GM18505 (cell line): Measurements from ENCODE around the gene MOB1A.
"Not testable (repeated sequence)": the region's sequence is repeated elsewhere in the genome, so short reads cannot be mapped to it uniquely, and the experiment has no call there.

Experiments used
- ATAC-seq: cut with Tn5 transposase; IDR thresholded peaks from one replicate; pipeline ENCODE4 v1.9.1; 2021; ENCODE audit not compliant: unreplicated experiment
- POLR2A ChIP-seq: IDR thresholded peaks from 4 replicates; pipeline ENCODE4 v1.6.1; 2011; ENCODE audit warnings: borderline replicate concordance; ENCODE audit not compliant: insufficient read depth, insufficient read length; ENCODE audit errors: extremely low read depth

MOB1A gene

DNA sequence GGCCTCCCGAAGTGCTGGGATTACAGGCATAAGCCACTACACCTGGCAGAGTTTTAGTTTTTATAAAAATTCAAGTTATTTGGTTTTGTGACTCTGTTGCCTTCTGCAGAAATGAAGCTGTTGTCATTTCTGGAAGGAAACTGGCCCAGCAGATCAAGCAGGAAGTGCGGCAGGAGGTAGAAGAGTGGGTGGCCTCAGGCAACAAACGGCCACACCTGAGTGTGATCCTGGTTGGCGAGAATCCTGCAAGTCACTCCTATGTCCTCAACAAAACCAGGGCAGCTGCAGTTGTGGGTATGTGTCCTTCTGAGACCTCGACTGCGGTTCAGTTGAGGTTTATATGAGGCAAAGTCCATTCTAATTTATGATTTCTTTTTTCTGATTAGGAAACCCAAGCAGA lies 26.9 kb upstream of the MOB1A start:
- TF ChIP-seq POLR2A = no peak
- ATAC-seq = no peak

- TF ChIP-seq POLR2A = no peak
- no peak for ATAC-seq
Measured at GRCh38 chr2:74205113-74205512, 26.4 kb upstream of the MOB1A start.

- no peak for TF ChIP-seq POLR2A
Measured at GRCh38 chr2:74204436-74204835, 25.8 kb upstream of the MOB1A start.

GRCh38 chr2:74201596-74201995 lies 22.9 kb upstream of the MOB1A start:
- ATAC-seq = no peak
- TF ChIP-seq POLR2A = no peak

More at GRCh38 chr2:74204436-74204835, 25.8 kb upstream of the MOB1A start:
- no peak for ATAC-seq

- ATAC-seq = no peak
Measured at GRCh38 chr2:74201196-74201595, 22.5 kb upstream of the MOB1A start.

DNA sequence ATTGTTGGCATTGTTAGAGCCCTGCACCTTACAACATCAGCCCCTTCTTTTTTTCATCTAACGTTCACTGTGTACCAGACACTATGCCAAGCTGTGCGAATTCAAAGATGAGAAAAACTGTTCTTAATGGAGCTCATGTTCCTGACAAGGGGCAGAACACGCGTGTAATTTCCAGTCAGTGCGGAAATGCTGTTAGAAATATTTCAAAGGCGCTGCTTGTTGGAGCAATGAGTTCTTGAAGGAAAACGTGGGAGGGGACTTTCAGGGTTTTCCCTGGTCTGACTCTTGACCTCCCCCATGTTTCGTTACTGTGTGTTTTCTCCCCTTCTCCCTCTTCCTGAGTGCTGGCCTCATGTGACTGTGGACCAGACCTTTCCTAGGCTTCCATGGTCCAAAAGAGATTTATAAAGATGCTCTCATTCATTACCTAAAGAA lies 21.2 kb upstream of the MOB1A start:
- TF ChIP-seq POLR2A = peak; percentile 52
- ATAC-seq = no peak

More at GRCh38 chr2:74201196-74201595, 22.5 kb upstream of the MOB1A start:
- no peak for TF ChIP-seq POLR2A

DNA sequence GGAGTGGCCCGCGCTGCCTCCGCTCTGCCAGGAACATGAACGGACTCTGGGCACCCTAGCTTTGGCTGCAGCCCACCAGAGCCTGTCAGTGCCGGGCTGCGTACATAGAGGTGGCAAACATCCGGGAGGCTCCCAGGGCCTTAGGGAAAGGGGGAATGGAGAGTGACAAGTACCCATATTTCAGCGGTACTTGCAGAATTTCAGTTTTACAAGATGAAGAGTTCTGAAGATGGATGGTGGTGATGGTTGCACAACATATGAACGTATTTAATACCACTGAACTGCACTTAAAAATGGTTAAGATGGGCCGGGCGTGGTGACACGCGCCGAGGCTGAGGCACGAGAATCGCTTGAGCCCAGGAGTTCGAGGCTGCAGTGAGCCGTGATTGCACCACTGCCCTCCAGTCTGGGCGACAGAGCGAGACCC lies 20.6 kb upstream of the MOB1A start:
- no peak for ATAC-seq
- TF ChIP-seq POLR2A = no peak

DNA sequence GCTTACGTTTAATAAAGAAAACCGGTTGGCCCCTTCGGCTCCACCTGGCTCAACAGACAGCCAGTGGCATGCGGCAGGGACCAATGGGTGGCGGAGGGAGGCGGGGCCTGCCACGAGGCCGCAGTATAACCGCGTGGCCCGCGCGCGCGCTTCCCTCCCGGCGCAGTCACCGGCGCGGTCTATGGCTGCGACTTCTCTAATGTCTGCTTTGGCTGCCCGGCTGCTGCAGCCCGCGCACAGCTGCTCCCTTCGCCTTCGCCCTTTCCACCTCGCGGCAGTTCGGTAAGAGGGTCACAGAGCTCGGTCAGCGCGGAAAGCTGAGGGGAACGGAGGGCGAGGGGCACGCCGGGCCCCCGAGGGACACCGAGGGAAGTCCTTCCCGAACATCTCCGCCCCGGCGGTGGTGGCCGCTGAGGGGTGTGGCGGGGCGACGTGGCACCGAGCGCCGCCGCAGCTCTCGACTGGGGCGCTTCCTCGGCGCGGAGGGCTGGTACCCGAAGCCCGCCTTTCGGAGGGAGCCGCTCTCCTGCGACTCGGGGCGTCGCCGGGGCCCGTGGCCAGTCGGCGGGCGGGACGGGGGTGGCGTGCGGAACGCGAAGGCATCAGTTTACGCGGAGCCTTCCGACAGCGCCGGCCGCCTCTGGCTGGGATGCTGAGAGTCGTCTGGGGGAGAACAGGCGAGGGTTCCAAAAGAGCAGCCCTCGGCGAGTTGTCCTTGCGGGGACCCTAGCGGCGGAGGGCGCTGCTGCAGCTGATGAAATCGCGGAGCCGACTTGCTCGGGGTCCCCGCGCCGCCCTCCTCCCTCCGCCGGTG lies 20.0 kb upstream of the MOB1A start, which contains the start of gene MTHFD2:
Gene MTHFD2, plus strand, starts transcription at position 155 of the 814 bp plus-strand sequence. Its CDS starts 27 bp downstream, at position 182.
- ATAC-seq = peak; percentile 84
- TF ChIP-seq POLR2A = peak; percentile 99

DNA sequence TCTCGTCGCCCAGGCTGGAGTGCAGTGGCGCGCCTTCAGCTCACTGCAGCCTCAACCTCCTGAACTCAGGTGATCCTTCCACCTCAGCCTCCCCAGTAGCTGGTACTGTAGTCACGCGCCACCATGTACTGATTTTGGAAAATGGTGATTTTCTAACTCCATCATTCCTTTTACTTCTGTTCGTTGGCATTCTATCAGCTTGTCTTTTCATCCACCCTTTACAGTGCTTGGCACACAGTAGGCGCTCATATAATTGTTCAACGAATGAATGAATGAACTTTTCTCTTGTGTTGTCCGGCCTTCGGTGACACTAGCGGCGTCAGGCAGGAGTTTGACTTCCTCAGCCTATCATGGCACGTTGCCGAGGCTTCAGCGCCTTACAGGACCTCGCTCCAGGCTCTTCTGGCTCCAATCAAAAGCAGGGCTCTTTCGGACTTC lies 19.4 kb upstream of the MOB1A start:
- TF ChIP-seq POLR2A = no peak
- no peak for ATAC-seq

DNA sequence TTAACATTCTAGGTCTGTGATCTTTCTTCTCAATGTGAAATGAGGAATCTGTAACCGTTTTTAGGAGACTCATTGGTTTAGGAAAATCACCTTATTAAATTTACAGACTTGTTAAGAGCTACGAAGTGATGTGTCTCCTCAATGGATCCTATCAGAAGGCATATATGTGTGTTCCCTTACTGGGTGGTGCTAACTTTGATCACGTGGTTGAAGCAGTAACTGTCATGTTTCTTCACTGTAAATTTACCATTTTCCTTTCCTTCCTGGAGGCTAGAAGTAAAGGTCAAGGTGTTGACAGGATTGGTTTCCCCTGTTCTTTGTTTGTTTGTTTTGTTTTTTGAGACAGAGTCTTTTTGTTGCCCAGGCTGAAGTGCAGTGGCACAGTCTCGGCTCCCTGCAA lies 18.4 kb upstream of the MOB1A start:
- ATAC-seq = no peak
- no peak for TF ChIP-seq POLR2A

DNA sequence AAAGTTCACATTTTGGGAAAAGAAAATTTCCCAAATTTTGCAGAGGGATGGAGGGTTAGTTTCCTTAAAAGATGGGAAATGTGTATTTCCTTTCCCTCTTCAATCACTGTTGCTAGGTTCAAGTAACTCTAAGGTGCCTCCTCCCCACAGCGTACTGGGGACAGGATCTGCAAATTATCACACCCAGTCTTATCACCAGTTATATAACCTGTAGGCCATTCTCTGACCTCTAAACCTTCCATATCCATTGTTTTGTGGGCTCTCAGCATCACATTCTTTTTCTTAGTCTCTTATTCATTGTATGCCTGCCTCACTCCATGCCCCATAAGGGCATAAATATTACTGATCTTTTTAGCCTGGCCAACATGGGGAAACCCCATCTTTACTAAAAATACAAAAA lies 16.1 kb upstream of the MOB1A start:
- no peak for ATAC-seq
- TF ChIP-seq POLR2A = no peak

DNA sequence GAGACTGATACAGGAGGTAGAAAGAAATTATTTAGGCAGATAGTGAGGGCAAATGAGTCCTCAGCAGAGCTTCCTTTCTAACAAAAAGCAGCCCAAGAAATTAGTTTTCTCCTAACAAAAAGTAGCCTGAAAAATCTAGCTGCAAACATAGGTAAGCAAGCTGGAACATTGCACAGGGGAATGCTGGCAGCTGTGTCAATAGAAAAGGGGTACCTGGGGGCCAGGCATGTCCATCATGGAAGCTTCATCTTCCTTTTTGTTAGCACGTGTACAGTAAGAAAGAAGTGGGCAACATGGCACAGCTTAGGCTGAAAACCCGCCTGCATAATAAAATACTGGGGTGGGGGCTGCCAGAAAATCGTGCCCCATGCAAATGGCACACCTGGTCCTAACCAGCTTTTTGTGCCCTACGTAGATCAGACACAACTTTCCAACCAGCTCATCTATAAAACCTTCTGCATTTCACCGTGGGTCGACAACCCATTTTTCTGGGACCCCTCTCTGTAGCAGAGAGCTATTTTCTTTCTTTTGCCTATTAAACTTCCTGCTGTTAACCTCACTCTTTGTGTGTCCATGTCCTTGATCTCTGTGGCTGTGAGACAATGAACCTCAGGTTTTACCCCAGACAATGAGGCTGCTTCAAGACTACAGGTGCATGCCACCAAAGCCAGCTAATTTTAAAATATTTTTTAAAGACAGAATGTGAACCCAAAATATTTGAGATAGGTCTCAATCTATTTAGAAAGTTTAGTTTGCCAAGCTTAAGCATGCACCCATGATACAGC lies 13.1 kb upstream of the MOB1A start:
- TF ChIP-seq POLR2A = no peak
- ATAC-seq = no peak

- no peak for ATAC-seq
- TF ChIP-seq POLR2A = no peak
Measured at GRCh38 chr2:74188696-74189095, 10.0 kb upstream of the MOB1A start.

GRCh38 chr2:74188018-74188601 lies 9.4 kb upstream of the MOB1A start:
- no peak for ATAC-seq
- TF ChIP-seq POLR2A = no peak

DNA sequence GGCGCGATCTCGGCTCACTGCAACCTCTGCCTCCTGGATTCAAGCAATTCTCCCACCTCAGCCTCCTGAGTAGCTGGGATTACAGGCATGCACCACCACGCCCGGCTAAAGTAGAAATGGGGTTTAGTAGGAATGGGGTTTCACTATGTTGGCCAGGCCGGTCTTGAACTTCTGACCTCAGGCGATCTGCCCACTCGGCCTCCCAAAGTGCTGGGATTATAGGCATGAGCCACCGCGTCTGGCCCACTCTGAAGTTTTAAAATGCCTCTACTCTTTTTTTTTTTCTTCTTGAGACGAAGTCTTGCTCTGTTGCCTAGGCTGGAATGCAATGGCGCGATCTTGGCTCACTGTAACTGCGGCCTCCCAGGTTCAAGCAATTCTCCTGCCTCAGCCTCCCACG lies 8.0 kb upstream of the MOB1A start:
- ATAC-seq = not testable (repeated sequence)
